Epithelial cell of proximal tubule (primary cell): Measurements from ENCODE around the gene EVI5L. TPM values are rescaled to one million over a fixed set of nuclear protein-coding genes. Genes with fewer than 3 reads are reported as not detected.
"Not testable (repeated sequence)": the region's sequence is repeated elsewhere in the genome, so short reads cannot be mapped to it uniquely, and the experiment has no call there.

Experiments used
- DNase-seq: peaks from one replicate; pipeline ENCODE4 v3.0.0-alpha.2; 2011; ENCODE audit warnings: low read depth
- H3K4me3 ChIP-seq: 2 replicates; pipeline ENCODE4 v1.5.1; 2011; ENCODE audit warnings: low read depth, mild to moderate bottlenecking, low read length
- total RNA-seq: library from RNA; depleted of rRNA; stranded (reverse); fragments of >200 nt; gene quantifications from 2 replicates; pipeline ENCODE4 v1.2.3, GENCODE V29; 2015
- TF ChIP-seq, protein P1 (sequence below): conservative IDR thresholded peaks from 2 replicates; pipeline ENCODE4 v1.5.1; 2012; ENCODE audit warnings: low read depth, mild to moderate bottlenecking, low read length

Gene EVI5L
- total RNA-seq, 1 donor from 2014 or later: 9.3 TPM

GRCh38 chr19:7788178-7788932 lies 41.7 kb upstream of the EVI5L start:
- no peak for DNase-seq
- TF ChIP-seq, protein P1, sequence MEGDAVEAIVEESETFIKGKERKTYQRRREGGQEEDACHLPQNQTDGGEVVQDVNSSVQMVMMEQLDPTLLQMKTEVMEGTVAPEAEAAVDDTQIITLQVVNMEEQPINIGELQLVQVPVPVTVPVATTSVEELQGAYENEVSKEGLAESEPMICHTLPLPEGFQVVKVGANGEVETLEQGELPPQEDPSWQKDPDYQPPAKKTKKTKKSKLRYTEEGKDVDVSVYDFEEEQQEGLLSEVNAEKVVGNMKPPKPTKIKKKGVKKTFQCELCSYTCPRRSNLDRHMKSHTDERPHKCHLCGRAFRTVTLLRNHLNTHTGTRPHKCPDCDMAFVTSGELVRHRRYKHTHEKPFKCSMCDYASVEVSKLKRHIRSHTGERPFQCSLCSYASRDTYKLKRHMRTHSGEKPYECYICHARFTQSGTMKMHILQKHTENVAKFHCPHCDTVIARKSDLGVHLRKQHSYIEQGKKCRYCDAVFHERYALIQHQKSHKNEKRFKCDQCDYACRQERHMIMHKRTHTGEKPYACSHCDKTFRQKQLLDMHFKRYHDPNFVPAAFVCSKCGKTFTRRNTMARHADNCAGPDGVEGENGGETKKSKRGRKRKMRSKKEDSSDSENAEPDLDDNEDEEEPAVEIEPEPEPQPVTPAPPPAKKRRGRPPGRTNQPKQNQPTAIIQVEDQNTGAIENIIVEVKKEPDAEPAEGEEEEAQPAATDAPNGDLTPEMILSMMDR: no peak
- no peak overlapping the region for H3K4me3 ChIP-seq

- no peak for DNase-seq
- TF ChIP-seq, protein P1: no peak
These were observed 41.1 kb upstream of the EVI5L start for GRCh38 chr19:7788933-7789323.

GRCh38 chr19:7789447-7789846 lies 40.6 kb upstream of the EVI5L start:
- no peak overlapping the region for H3K4me3 ChIP-seq
- no peak for DNase-seq
- TF ChIP-seq, protein P1: no peak

More at GRCh38 chr19:7788933-7789323, 41.1 kb upstream of the EVI5L start:
- H3K4me3 ChIP-seq: no peak overlapping the region

GRCh38 chr19:7790416-7790815 lies 39.6 kb upstream of the EVI5L start:
- DNase-seq: no peak

DNA sequence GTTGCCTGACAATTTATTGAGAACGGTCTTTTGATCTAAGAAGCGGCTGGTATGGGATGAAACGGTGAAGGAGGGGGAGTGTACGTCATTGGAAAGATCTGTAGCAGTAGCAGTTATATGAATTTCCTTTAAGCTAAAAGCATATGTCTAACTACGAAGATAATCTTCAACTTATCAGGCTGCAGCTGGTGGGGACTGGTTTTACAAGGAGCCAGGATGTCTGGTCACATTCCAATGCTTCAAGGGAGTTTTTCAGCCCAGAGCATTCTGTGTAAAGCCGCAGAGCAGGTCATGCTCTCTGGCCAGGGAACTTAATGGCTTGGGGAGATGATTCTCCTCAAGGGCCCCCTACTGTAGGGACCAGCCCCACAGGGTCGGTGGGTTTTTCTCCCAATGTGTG lies 37.7 kb upstream of the EVI5L start:
- no peak for DNase-seq
- no peak overlapping the region for H3K4me3 ChIP-seq
- TF ChIP-seq, protein P1: no peak

More at GRCh38 chr19:7790416-7790815, 39.6 kb upstream of the EVI5L start:
- TF ChIP-seq, protein P1: no peak
- no peak overlapping the region for H3K4me3 ChIP-seq

- DNase-seq, H3K4me3 ChIP-seq: not testable (repeated sequence)
These were observed 37.3 kb upstream of the EVI5L start for GRCh38 chr19:7792701-7793100.

DNA sequence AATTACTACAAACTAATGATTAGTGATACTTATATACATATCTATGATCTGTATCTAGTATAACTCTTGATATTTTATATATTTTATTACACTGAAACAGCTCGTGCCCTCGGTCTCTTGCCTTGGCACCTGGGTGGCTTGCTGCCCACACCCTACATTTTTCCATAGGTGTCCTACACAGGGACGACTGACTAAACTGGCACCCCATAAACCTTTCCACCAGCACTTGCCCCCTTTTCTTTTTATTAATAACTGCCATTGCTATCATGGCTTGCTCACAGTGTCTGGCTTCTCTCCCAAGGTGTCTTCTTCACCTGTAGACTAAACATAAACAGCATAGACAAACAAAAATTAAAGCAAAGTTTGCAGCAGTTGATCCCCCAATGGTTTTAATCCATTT lies 36.5 kb upstream of the EVI5L start:
- H3K4me3 ChIP-seq: no peak overlapping the region
- no peak for DNase-seq
- TF ChIP-seq, protein P1: no peak
